Head of caudate nucleus (tissue), 42 donors: ENCODE data around the gene ETV7.
"Not testable (repeated sequence)": the region's sequence is repeated elsewhere in the genome, so short reads cannot be mapped to it uniquely, and the experiment has no call there.

Source experiments
- DNase-seq, 42 donors: peaks; one replicate each; pipeline versions ENCODE4 v3.0.0 to v3.0.0-alpha.2; 2020 to 2021; ENCODE audit warnings: mixed read lengths in 7 of 42
- intact Hi-C: fragments of 100-400 bp; cut with DNase I; formaldehyde crosslinking; loops from one replicate; pipeline ENCODE4 v1.15.0; 2022

ETV7 gene

DNA sequence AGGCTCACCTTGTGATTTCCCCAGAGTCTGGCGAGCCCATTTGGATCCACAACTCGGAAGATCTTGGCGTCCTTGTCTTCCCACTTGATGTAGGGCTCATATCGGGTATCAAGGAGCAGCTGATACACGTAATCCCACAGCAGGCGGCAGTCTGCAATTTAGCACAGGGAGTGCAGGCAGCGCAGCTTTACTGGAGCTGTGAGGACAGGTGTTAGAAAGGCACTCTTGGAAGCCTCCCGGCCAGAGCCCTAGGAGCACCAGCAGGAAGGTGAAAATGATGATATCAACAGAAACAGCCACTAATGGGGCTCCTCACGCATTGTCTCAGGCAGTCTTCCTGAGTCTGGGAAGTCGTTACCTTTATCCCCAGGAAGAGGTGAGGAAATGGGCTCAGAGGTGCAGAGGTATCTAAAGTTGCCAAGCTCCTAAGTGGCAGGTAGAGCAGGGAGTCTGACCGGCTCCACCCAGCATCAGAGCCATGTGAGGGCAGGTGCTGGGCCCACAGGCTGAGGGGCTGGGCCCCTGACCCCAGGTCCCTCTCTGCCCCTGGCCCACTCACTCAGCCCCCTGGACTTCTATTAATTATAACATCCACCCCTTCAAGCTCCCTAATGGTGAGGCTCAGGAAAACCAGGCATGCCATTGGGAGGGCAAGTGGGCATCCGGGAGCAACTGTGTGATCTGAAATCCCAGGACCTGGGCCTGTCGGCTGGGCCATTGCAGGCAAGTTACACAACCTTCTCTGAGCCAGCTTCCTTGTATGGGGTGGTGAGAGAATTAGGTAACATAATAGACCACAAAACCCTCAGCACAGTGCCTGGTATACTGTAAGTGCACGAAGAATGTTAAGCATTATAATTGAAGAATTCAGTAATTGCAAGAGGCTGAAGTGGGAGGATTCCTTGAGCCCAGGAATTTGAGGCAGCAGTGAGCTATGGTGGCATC lies 18.3 kb downstream of the ETV7 start:
- DNase-seq = no peak
- intact Hi-C loops = no loop called here

DNA sequence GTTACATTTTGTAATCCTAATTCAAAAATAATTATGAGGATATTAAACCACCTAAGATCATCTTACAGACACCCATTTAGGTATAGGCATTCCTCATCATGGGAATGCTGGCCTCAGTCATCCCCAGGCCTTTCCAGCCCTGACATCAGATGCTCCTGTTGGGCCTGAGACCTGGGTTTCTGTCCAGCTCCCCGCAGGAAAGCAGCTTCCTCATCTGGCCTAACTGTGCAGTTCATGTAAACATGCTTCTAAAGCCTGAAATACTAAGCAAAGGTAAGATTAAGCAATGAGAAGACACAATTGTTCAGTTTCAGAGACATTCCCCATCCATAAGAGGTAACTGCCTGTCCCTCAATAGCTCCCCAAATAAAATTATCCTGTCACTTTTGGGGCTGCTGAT lies 19.0 kb downstream of the ETV7 start:
- DNase-seq = no peak
- intact Hi-C loops = no loop called here

DNA sequence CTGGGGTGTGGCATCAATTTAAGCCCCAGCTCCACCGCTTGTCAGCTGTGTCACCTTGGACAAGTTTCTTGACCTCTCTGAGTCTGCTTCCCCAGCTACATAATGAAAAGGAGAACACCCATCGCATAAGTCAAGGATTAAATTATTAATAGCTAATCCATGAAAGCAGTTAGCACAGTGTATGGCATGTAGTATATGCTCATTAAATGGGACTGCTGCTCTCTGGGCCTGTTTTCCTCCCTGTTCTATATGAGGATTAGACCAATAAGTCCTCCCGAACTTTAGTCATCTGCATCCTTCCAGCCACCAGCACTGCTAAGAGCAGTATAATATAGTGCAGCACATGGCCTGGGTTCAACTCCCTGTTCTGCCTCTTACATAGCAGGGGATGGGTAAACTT lies 19.7 kb downstream of the ETV7 start:
- intact Hi-C loops = no loop called here
- DNase-seq = no peak

DNA sequence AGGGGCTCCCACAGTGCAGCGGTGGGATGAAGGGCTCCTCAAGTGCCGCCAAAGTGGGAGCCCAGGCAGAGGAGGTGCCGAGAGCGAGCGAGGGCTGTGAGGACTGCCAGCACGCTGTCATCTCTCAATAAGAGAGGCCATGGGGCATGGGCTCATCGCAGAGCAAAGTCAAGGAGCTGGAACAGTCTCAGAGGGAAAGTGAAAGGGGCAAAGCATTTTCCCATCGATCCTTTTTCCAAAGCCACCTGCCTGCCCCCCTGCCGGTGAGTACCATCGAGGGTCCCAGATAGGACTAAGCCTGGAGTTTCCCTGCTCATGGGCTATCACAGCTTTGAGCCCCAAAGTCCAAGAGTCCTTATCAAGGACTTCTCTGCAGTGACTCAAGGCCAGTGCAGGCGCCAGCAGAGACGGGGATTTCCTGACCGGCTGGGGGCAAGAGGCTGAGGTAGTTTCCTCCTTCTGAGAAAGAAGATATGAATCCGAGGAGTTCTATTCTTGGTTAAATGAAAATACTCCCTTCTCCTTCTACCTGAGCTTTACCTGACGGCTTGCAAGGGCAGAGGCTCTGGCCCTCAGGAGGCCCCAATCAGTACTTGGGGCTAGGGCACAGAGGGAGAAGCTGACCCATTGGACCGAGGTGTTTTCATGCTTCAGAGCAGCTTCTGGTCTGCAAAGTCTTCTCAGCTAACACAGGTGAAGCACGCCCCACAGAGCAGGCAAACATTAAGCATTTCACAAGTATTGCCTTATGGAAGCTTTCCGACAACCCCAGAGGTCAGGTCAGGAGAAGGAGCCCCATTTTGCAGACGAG lies 22.6 kb downstream of the ETV7 start:
- no peak for DNase-seq
- intact Hi-C loops = loop anchor here (5.0 kb wide), 1 partner anchor 63 kb away; no protein-coding TSS in a partner anchor

DNA sequence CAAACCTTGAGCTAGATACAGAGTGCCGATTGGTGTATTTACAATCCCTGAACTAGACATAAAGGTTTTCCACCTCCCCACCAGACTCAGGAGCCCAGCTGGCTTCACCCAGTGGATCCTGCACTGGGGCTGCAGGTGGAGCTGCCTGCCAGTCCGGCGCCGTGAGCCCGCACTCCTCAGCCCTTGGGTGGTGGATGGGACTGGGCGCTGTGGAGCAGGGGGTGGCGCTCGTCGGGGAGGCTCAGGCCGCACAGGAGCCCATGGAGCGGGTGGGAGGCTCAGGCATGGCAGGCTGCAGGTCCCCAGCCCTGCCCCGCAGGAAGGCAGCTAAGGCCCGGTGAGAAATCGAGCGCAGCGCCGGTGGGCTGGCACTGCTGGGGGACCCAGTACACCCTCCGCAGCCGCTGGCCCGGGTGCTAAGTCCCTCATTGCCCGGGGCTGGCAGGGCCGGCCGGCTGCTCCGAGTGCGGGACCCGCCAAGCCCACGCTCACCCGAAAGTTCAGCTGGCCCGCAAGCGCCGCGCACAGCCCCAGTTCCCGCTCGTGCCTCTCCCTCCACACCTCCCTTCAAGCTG lies 23.3 kb downstream of the ETV7 start:
- intact Hi-C loops = loop anchor here (5.0 kb wide), 1 partner anchor 62 kb away; no protein-coding TSS in a partner anchor
- DNase-seq = not testable (repeated sequence)

DNA sequence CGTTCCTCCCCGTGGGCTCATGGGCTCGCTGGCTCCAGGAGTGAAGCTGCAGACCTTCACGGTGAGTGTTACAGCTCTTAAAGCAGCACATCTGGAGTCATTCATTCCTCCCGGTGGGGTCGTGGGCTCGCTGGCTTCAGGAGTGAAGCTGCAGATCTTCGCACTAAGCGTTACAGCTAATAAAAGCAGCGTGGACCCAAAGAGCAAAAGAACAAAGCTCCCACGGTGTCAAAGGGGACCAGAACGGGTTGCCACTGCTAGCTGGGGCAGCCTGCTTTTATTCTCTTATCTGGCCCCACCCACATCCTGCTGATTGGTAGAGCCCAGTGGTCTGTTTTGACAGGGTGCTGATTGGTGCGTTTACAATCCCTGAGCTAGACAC lies 24.1 kb downstream of the ETV7 start:
- intact Hi-C loops = loop anchor here (5.0 kb wide), 1 partner anchor 61 kb away; no protein-coding TSS in a partner anchor
- DNase-seq = not testable (repeated sequence)

DNA sequence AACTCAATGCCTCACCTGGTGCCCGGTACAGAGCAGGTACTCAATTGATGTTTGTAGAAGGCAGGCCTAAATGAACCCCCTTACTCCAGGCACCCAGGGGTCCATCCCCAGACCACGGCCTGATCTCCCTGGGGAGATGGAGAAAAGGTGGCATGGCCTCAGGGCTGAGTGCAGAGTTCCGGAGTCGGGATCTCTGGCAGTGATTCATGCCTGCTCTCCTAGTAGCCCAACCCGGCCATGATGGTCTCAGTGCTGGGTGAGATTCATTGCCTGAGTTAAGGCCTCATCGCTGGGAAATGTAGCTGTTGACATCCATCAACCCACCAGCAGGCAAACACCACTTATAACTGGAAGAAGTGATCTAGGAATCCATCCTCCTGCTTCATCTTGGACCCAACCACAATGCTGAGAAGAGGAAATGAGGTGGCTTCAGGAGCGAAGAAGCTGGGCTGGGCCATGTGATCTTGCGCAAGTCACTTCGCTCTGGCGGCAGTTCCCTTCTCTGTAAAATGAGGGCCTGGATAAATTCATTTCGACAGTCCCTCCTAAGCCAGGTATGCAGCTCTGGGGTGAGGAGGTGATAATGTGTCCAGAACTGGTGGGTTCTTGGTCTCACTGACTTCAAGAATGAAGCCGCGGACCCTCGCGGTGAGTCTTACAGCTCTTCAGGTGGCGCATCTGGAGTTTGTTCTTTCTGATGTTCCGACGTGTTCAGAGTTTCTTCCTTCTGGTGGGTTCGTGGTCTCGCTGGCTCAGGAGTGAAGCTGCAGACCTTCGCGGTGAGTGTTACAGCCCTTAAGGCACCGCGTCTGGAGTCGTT lies 24.7 kb downstream of the ETV7 start:
- DNase-seq = no peak
- intact Hi-C loops = loop anchor here (5.0 kb wide), 1 partner anchor 60 kb away; no protein-coding TSS in a partner anchor

DNA sequence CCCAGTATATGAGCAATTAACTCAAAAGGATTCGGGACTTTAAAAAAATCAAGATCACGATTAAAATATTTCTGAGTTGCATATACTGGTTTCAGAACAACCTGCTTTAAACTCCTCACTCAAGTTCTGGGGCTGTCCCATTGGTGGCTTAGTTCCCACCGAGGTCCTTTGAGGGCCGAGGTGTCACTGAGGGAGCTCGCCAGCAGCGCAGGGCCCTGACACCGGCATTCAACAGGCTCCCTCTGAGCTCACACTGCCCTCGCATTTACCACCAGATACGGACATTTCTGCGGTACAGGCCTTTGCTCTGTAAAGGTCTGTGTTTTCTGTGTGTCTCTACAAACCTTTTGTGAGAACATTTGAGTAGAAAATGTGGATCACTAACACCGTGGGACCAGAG lies 26.4 kb downstream of the ETV7 start:
- DNase-seq = no peak
- intact Hi-C loops = loop anchor here (5.0 kb wide), 1 partner anchor 59 kb away; no protein-coding TSS in a partner anchor

DNA sequence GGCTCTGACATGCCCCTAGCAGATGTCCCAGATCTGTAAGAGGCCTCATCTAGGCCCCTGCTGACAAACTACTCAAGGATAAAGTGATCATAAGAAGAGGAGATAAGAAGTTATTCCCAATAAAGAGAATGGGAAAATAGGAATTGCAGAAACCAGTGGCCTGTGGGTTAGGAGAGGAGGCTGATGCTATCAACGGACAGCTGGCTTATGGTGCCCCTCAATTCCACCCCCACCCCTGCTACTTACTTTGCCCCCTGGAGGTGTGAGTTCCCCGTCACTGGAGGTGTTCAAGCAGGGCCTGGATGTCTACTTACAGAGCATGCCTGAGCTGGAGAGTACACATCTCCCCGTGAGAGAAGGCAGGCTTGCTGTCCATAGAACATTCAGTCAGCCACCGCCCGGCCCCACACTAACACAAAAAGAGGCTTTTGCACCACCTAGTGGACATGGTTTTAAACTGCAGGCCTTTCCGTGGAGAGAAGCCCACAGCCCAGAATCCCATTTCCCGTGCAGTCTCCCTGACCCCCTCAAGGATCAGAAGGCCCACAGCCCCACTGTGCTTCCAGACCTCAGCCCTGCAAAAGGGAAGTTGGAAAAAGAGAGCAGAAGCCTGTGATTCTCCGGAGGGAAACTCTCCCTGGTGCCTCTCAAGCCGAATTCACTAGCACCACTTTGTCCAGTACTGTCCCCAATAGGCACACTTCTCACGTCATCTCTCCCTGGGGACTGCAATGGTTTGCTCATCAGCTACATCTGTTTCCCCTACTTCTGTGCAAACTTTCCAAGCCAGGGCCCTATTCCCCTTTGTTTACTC lies 27.0 kb downstream of the ETV7 start:
- DNase-seq = peak; percentile 62 to 93 (median 82)
- intact Hi-C loops = loop anchor here (5.0 kb wide), 1 partner anchor 58 kb away; no protein-coding TSS in a partner anchor

DNA sequence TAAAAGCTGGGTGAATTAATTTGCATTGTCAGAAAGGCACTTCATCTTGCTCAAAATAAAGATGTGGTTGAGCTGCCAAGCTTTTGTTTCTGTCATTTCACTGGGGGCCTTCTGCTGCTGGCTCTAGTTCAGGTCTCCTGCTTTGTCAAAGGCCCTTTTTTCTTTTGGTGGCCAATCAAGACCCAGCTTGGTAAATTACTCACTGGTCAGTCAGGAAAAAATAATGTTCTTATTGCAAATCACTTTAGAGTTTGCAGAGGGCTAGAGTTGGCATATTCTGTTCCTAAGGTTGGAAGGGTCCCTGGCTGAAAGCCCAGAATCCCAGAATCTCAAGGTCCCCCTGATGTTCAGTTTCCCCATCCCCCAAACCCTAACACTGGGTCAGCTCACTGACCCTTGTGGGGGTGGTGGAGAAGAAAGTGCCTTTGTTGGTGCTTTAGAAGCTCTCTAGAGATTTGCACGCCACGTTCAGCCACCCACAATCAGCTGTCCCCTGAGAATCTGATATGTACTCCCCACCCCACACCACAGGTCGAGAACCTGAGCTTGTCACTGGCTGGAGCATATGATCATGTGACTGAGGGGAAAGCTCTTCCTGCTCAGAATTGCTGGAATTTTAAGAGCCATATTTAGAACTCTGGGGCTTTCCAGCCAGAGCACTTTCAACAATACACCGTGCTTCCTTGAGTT lies 29.1 kb downstream of the ETV7 start:
- intact Hi-C loops = loop anchor here (10.0 kb wide), 2 partner anchors 234 to 334 kb away; partner anchors contain the start of genes MAPK14 and SLC26A8
- DNase-seq = peak in 36 of 42 donors; percentile 15 to 81 (median 52)

DNA sequence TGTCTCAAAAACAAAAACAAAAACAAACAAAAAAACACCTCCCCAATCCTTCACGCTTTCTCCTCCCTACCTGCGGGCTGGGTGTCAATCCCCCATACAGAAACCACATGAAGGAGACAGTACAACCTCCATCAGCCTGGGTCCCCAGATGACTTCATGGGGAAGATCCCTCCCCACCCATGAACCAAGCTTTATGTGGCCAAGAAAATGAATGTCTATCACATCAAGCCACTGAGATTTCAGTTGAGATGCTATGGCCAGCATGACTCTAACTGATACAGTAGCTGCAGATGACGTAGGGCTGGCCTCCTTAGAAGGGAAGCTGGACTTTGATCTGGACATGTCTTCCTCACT lies 29.6 kb downstream of the ETV7 start:
- intact Hi-C loops = loop anchor here (10.0 kb wide), 2 partner anchors 233 to 333 kb away; partner anchors contain the start of genes MAPK14 and SLC26A8
- no peak for DNase-seq

DNA sequence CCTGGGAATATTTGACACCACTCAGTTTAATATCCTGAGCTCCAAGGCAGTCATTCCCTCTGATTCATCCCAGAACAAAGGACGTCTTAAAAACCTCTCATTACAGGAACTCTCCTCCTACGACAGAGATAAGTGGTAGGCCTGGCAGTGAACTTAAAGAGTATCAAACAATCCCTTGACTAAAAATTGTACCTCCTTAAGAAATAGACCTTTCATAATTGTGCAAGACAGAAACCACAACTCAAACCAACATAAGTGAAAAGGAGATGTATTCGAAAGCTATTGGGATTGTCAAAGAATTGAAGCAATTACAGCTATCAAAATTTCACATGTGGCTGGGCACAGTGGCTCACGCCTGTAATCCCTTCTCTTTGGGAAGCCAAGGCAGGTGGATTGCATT lies 31.6 kb downstream of the ETV7 start:
- peak in 3 of 42 donors; percentile 27 to 48 (median 44) for DNase-seq
- intact Hi-C loops = loop anchor here (10.0 kb wide), 2 partner anchors 231 to 331 kb away; partner anchors contain the start of genes MAPK14 and SLC26A8

DNA sequence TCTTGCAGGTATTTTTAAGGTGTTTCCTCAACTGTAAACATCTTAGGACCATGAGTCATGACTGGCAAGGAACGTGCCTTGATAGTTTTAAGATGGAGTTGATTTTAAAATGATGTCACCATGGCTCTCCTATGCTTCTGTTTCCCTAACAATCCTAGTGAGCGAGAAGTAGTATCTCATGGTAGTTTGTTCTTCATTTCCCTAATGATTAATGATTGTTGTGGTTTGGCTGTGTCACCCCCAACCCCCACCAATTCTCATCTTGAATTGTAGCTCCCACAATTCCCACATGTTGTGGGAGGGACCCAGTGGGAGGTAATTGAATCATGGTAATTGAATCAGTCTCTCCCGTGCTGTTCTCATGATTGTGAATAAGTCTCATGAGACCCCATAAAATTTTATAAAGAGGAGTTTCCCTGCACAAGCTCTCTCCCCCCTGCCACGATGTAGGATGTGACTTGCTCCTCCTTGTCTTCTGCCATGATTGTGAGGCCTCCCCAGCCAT lies 34.0 kb downstream of the ETV7 start:
- intact Hi-C loops = loop anchor here (10.0 kb wide), 2 partner anchors 229 to 329 kb away; partner anchors contain the start of genes MAPK14 and SLC26A8
- DNase-seq = peak in 1 of 42 donors; percentile 46

DNA sequence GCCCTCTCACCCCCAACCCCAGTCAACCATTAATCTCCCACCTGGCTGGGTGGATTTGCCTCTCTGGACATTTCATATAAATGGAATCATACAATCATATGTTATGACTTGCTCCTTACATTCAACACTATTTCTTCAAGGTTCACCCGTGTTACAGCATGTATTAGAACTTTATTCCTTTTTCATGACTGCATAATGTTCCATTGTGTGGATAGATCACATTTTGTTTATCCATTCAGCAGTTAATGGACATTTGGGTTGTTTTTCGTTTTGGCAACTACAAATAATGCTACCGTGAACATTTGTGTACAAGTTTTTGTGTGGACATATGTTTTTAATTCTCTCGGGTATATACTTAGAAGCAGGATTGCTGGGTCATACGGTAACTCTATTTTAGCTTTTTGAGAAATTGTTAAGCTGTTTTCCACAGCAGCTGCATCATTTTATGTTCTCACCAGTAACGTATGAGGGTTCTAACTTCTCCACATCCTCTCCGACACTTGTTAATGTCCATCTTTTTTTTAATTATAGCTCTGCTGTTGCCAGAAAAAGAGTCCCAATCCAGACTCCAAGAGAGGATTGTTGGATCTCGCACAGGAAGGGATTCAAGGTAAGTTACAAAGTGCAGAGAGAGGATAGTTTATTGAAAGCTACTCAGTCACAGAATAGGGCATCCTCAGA lies 34.9 kb downstream of the ETV7 start:
- DNase-seq = no peak
- intact Hi-C loops = loop anchor here (10.0 kb wide), 2 partner anchors 228 to 328 kb away; partner anchors contain the start of genes MAPK14 and SLC26A8

DNA sequence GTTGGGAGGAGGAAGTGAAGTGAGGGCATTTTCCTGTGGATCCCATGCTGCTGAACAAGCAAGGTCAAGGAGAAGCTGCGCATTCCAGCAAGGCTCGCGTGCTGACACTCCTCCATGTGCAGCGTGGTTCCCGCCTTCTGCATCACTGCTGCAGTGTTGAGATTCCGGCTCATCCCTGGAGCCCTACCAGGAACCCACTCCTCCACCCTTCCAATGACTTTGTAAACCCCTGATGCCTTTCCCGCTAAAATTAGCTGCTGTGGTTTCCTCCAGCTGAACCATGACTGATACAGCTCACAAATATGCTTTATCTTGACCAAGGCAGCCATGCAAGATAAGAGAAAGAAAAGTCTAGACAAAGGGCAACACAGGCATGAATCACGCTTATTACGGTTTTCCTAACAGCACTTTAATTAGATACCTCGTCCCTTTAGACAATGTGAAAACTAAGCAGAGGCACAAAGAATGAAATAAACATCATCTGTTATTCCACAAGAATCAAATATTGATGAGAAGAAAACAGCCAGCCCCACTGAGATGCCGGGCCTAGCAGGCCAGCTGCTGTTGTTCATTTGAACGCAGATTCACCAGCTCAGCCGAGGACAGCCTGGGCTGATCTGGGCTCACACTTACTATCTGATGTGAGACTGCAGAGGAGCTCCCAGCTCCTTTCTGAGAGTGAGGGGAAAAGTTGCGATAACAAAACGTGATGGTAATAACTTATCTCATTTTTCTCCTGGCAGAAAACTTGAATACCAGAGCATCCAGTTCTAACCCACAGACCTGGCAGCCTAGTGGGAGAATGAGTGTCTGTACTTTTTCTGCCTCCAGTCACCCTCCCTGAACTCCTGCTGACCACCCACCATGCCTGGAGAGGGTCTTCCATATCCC lies 36.5 kb downstream of the ETV7 start:
- intact Hi-C loops = loop anchor here (10.0 kb wide), 2 partner anchors 226 to 326 kb away; partner anchors contain the start of genes MAPK14 and SLC26A8
- no peak for DNase-seq
